AG04449 (cell line): ENCODE data around the gene ANKRD33B.

ENCODE experiments used
- CTCF ChIA-PET: fragments of 350-600 bp; formaldehyde crosslinking; extraction: SDS; loops from one replicate; lab custom pipeline; 2021; ENCODE audit warnings: antibody characterized with exemption; lab: Yijun Ruan, JAX
- POLR2A ChIA-PET: fragments of 400-600, 350-600 bp; formaldehyde crosslinking; extraction: SDS; loops from one replicate; lab custom pipeline; 2020; ENCODE audit warnings: antibody characterized with exemption, inconsistent platforms; lab: Yijun Ruan, JAX
- DNase-seq: peaks from one replicate; pipeline ENCODE4 v3.0.0-alpha.2; 2010; ENCODE audit warnings: low read depth, low spot score
- H3K4me3 ChIP-seq: 2 replicates; pipeline ENCODE4 v1.5.1; 2011; ENCODE audit warnings: low read depth, mild to moderate bottlenecking, control low read depth, low read length
- TF ChIP-seq, protein P1 (sequence below): IDR thresholded peaks from one replicate; pipeline ENCODE4 v1.5.1; 2011; ENCODE audit warnings: mild to moderate bottlenecking, moderate library complexity, low read length, control low read depth, inconsistent platforms; ENCODE audit not compliant: insufficient read depth; ENCODE audit errors: missing control alignments

Gene ANKRD33B

DNA sequence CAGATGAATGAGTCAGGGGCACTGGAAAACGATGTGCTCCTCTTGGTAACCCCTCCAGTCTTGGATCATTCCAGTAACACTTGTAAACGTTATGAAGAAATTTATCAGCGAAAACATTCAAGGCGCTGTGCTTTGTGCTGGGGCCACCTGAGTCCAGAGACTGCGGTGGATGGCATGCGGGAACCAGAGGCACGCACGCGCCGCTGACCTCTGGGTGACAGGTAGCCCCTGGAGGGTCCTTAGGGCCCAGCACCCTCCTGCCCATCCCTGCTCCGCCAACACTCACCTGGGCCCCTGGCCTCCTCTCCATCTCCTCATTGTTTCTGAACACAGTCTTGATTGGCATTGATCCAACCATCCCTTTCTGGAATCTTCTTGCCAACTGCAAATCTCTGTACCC lies 110.2 kb downstream of the ANKRD33B start:
- H3K4me3 ChIP-seq: no peak overlapping the region
- DNase-seq: no peak
- ChIA-PET POLR2A (no interaction called here), CTCF (interaction anchor here (1.2 to 1.8 kb wide), 2 partner anchors 15 to 221 kb away, joined by 3 to 4 read pairs; no protein-coding TSS in a partner anchor)
- TF ChIP-seq, protein P1, sequence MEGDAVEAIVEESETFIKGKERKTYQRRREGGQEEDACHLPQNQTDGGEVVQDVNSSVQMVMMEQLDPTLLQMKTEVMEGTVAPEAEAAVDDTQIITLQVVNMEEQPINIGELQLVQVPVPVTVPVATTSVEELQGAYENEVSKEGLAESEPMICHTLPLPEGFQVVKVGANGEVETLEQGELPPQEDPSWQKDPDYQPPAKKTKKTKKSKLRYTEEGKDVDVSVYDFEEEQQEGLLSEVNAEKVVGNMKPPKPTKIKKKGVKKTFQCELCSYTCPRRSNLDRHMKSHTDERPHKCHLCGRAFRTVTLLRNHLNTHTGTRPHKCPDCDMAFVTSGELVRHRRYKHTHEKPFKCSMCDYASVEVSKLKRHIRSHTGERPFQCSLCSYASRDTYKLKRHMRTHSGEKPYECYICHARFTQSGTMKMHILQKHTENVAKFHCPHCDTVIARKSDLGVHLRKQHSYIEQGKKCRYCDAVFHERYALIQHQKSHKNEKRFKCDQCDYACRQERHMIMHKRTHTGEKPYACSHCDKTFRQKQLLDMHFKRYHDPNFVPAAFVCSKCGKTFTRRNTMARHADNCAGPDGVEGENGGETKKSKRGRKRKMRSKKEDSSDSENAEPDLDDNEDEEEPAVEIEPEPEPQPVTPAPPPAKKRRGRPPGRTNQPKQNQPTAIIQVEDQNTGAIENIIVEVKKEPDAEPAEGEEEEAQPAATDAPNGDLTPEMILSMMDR: no peak

DNA sequence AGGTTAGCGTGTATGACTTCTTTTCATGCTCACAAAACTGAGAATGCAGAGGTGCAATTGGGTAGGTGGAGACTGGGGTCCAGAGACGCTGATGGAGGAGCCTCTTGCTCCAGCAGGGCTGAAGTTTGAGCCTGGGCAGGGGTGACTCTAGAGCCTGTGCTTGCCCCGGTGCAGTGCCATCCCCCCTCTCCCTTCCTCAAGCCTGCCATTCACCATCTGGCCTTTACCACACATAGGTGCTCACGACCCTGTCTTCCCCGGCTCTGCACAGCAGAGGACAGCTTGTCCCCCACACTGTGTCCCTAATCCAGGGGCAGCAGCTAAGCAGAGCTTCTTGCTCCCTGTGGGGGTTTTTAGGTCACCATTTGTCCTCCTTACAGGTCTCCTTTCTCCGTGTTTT lies 110.7 kb downstream of the ANKRD33B start:
- ChIA-PET CTCF (interaction anchor here (1.8 kb wide), 1 partner anchor 15 kb away, joined by 4 read pairs; no protein-coding TSS in a partner anchor), POLR2A (no interaction called here)
- DNase-seq: no peak
- no peak overlapping the region for H3K4me3 ChIP-seq
- TF ChIP-seq, protein P1: no peak

DNA sequence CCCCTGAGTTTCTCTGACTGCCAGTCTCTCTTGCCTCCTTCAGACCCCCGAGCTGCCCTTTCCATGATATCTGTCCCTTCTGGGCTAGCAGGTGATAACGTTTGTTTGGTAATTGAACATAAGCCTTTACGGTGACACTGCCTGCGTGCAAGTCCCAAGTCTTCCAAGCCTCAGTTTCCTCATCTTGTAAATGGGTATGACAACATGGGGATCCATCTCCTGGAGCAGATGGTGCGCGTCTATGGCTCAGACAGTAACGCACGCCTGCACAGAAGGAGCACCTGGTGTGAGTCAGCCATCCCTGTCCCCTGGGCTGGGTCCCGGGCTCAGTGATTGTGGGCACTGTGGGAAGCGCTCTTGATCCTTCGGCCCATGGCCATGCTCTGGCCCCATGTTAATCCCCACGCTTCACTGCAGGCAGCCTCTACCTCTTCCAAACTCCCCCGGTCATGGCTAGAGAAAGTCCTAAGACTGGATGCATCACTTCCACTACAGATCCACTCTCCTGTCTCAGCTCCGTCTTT lies 111.4 kb downstream of the ANKRD33B start:
- no peak overlapping the region for H3K4me3 ChIP-seq
- ChIA-PET POLR2A (no interaction called here), CTCF (interaction anchor here (1.0 to 1.5 kb wide), 3 partner anchors 9 to 223 kb away, joined by 3 to 4 read pairs (median 4); no protein-coding TSS in a partner anchor)
- TF ChIP-seq, protein P1: no peak
- DNase-seq: no peak

DNA sequence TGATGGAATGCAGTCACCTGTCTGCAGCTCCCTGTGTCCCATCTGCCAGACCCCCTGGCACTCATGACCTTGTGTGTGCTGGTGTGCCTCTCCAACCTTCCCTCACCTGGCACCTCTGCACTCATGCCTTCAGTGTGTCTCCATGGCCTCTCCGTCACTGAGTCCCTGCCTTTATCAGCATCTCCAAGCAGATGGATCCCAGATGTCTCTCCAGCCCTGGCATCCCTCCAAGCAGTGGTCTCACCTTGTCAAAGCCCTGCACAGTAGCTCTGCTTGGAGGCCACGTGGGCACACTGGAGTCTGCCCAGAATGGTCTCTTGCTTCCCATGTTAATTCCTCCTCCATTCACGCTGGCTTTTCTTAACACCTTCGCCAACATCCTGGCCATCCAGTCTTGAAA lies 112.4 kb downstream of the ANKRD33B start:
- ChIA-PET CTCF (interaction anchor here (1.3 to 1.5 kb wide), 2 partner anchors 10 to 13 kb away, joined by 4 read pairs; no protein-coding TSS in a partner anchor), POLR2A (no interaction called here)
- H3K4me3 ChIP-seq: no peak overlapping the region
- TF ChIP-seq, protein P1: no peak
- DNase-seq: no peak

DNA sequence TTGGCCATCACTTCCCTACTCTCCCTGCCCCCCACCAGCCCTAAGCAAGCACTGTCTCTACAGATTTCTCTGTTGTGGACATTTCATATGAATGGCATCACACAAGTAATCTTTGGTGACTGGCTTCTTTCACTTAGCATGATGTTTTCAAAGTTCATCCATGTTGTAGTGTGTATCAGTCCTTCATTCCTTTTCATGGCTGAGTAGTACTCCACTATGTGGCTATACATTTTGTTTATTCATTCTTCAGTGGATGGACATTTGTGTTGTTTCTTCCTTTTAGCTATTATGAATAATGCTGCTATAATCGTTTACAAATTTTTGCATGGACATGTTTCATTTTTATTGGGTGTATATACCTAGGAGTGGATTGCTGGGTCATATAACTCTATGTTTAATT lies 113.1 kb downstream of the ANKRD33B start:
- TF ChIP-seq, protein P1: no peak
- no peak overlapping the region for H3K4me3 ChIP-seq
- no peak for DNase-seq
- CTCF ChIA-PET: no interaction called here
- POLR2A ChIA-PET: no interaction called here

DNA sequence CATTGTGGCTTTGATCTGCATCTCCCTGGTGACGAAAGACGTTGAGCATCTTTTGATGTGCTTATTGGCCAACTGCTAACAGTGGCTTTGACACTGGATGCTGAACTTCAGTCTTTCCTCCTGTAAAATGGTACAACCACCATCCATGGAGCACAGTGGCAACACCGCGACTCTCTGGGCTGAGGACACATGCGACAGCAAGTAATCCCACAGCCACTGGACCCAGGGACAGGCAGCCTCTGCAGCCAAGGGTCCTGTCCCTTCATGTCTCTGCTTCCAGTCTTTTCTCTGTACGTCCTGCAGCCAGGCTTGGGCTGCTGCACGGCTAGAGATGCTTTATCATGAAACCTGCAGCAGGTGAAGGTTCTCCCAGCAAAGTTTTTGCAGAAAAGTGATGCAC lies 113.7 kb downstream of the ANKRD33B start:
- no peak overlapping the region for H3K4me3 ChIP-seq
- no peak for DNase-seq
- TF ChIP-seq, protein P1: no peak
- CTCF ChIA-PET: interaction anchor here (1.9 kb wide), 1 partner anchor 12 kb away, joined by 13 read pairs; no protein-coding TSS in a partner anchor
- POLR2A ChIA-PET: no interaction called here
